Stimulated activated CD8-positive, alpha-beta memory T cell treated with anti-CD3 and anti-CD28 coated beads, Interleukin-12 subunit alpha, Interleukin-12 subunit beta, amount 100 ng/mL, for 24 hours (primary cell): ENCODE results near the gene APIP.
"Not testable (repeated sequence)": the region's sequence is repeated elsewhere in the genome, so short reads cannot be mapped to it uniquely, and the experiment has no call there.

Experiments
- DNase-seq: peaks from one replicate; pipeline ENCODE4 v3.0.0-alpha.2; 2020; ENCODE audit errors: extremely low read depth

Gene APIP

DNA sequence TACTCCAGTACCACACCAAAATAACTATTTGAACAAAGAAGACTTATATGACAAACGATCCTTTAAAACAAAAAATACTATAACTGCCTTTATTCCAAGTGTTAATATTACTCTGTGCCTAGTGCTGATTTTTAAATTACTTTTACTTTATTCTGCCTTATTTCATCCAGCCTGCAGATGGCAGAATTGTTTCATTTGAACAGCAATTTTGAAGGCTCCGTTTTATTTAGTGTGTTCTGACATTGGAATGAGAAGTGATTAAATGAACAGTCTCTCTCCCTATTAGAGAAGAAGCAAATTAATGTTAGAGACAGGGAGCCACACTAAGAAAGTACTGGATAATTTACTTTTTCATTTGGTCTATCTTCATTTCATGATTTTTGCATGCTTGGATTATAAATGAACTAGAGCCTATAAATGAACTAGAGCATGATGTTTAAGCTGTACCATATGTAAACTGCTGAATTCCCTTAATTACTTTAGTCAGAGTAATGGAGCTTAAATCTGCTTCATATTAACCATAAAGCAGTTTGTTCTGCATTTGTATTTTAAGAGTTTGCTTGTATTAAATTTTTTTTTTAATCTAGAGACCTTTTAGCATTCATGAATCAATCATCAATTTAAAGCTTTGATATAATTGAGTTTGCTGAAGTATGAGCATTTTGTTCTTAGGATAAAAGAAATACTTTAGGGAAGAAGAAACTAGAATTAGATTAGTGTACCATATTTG is 10.1 kb upstream of the APIP start:
- no peak for DNase-seq

DNA sequence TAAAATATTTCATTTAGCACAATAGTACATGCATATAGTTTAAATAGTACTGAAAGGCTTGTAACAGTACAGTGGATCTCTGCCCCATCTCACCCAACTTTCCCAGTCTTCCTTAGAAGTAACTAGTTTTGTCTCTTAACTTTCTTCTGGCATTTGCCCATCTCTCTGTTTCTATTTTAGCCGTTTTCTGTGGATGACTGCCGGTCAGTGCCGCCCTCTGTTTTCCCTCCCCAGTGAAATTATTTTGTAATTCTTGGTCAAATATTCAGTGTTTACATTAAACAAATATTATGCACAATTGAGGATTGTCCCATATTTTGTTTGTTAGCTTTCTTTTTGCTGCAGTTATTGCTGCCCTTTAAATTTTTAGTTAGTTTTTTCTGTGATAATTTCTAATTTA is 8.5 kb upstream of the APIP start:
- no peak for DNase-seq

DNA sequence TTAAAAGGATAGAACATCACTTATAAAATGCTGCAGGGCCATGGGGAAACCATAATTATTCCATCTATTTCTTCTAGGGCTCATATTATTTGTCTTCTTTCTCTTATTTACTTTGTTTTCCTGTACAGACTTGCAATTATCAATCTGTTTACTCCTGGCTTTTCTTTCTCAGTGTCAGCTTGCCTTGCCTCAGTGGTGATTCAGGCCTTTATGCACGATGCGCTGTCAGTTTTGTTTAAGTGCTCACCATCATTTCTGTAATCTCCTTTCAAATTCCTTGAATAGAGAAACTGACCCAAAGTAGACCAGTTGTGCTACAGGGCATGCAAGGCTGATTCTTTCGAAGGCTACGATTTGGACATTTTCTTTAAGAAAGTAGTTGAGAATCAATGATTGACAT is 5.0 kb upstream of the APIP start:
- no peak for DNase-seq

DNA sequence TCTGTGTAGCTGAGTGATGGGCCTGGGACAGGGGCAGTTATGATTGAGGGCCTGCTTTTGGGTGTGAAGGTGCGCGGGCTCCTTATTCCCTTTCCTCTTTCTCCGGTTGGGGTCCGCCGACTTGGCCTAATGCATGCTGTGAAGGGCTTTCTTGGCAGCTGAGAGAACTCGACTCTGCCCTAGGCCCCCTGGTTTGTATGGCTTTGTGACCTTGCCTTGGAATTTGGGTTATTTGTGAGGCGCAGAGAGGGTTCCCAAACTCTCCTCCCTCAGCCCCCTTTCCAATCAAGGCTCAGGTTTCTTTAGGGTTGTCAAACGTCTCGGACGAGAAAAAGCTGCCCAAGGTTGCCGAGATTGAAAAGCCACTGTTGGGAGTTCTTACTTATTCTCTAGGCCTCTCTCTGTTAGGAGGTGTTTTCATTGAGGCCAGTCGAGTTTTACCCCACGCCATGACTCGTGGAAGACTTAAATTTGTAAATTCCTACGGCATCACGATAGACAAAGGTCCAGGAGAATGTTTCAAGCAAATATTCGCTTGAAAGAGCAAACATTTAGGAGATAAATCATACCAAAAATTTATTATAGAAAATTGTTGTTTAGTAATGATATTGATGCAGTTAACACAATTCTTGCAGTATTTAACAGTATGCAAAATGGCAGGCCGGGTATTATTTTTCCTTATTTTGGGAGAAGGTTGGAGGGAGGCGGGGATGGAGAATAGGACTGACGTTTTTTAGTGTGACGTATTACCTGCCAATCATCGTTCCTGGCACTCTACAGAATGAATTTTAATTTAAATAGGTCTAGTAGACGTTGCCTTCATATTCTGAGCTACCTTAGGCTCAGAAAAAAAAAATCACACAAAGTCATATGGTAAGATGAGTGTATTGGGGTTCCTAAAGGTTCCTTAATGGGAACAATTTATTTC is 928 bp upstream of the APIP start:
- DNase-seq = no peak

DNA sequence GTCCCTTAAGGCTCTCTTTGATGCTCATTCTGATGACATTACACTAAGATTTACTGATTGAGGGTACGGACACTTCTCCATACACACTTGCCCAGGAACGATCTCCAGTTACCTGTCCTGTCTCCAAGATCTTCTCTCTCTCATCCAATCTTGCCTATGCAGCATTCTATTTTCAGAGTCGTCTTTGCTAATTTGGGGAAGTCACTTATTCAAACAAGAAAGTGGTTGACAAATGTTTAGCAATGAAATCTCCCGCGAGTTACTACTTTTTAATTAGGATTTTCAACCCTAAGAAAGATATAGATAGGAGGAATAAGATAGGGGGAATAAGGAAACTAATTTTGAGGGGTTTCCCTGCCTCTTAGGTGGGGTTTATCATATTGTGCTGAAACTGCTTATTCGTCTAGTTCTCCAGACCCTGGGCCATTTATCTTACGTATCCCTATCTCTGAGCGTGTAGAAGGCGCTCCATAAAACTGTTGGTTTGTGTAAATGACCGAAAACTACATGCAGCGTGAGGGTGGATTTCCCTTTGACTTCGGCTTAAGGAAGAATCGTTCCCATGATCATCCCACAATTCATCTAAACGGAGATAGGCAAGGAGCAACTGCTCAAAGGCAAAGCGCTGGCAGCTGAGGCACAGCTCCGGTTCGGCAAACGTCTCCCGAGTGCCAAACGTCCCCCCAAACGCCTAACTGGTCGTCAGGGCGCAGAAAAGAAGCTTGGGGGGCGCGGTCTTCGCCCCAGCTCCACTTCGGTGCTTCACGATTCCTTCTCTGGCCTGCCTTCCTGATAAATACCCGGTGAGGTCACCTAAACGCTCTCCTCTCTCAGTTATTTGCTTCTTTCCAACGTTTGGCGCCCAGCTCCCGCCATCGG is 804 bp downstream of the APIP start:
- no peak for DNase-seq

DNA sequence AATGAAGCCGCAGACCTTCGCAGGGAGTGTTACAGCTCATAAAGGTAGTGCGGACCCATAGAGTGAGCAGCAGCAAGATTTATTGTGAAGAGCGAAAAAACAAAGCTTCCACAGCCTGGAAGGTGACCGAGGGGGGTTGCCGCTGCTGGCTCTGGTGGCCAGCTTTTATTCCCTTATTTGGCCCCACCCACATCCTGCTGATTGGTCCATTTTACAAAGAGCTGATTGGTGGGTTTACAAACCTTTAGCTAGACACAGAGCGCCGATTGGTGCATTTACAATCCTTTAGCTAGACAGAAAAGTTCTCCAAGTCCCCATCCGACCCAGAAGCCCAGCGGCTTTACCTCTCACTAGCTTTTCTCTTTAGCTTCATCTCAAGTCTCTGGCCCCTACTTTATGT is 2.6 kb downstream of the APIP start:
- DNase-seq = not testable (repeated sequence)

DNA sequence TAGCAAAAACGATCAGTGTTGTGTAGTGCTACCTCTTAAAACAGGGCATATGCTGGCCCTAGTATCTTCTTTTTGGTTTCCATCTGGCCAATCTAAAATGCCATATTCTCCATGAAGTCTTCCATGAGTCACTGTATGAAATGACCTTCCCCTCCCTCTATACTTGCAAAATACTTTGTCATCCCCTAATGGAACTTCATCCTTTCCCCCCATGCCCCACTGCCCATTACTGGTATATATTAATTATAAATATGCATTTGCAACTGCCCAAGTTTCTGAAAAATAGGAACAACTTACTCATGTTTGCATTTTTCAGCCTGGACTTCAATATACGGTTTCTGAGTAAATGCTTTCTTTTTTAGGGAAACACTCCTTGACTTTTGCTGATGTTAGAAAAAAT is 4.5 kb downstream of the APIP start:
- no peak for DNase-seq

DNA sequence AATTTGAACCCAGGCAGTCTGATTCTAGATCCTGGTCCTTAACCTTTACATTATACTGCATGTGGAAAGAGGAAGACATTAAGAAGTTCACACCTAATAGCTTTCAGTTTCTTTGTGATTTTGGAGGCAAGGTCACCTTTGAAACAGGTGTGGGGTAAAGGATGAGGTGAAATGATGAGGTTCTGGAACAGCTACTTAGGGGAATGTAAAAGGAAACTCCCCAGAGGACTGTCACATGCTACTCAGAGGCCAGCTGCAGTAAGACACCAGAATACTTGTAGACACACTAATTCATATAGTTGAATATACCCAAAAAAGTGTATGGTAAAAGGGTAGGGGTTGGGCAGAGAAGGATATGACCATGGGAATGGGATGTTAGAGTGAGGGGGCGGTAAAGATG is 5.4 kb downstream of the APIP start:
- no peak for DNase-seq

GRCh38 chr11:34909955-34910354 is 6.2 kb downstream of the APIP start:
- no peak for DNase-seq

GRCh38 chr11:34909415-34909814 is 6.8 kb downstream of the APIP start:
- DNase-seq = no peak

DNA sequence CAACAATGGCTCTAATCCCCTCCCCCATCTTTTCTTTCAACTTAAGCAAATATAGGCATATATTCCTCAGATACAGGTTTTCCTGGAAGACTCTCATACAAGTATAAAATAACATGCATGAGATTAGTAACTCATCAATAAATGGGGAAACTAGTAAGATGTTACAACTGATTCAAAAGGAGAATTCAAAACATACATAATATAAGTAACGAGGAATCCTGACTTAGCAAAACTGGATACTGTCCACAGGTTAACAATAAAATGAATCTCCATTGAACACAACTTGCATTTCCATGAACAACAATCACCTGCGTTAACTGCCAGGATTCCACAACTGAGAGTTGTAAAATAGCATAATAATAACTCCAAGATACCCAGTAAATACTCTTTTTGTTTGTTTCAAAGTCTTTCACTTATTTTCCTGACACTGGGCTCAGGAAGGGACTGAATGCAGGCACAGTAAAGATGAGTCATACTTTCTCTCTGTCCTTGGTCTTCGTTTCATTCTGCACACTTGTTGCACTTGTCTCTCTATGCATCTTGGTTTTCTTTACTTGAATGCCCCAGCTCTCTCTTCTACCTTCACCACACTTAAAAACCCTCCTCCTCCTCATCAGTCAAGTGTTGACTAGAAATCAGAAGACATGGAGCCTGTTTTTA is 8.1 kb downstream of the APIP start:
- no peak for DNase-seq

- DNase-seq = no peak
Measured at GRCh38 chr11:34905666-34906065, 10.5 kb downstream of the APIP start.

DNA sequence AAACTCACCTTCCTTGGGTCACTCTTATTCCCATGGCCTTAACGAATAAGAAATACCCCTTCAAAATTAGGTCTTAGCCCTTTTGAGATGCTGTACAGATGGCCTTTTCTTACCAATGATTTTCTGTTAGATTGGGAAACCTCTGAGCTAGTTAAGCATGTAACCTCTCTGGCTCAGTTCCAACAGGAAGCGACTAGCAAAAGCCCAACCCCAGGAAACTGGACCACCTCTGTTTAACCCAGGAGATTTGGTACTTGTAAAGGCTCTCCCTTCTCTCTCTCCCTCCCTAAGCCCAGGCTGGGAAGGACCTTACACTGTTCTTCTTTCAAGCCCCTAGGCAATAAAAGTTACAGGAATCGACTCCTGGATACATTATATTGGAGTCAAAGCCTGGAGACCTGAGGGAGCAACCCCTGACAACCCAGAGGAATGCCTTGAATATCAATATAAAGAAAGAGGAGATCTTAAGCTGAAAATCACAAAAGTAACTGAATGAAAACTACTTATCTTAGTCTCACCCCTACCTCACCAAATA is 11.7 kb downstream of the APIP start:
- DNase-seq = no peak

GRCh38 chr11:34899633-34900016 is 16.6 kb downstream of the APIP start:
- no peak for DNase-seq

DNA sequence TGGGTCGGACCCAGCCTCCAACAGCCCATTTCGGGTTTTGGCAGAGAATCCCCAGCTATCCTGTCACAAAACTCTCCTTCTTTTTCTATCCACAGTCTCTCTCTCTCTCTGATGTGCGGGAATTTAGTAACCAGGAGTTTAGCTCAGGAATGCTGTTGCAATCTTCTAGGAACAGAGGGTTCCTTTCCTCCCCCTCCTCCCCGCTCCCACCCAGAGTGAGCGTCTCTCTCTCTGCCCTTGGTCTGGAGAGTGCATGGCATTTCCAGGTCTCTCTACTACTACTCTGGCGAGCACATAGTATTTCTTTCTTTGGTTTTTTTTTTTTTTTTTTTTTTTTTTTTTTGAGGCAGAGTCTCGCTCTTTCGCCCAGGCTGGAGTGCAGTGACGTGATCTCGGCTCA is 17.7 kb downstream of the APIP start:
- DNase-seq = no peak

- DNase-seq = no peak
Measured at GRCh38 chr11:34897171-34897870, 18.9 kb downstream of the APIP start.

DNA sequence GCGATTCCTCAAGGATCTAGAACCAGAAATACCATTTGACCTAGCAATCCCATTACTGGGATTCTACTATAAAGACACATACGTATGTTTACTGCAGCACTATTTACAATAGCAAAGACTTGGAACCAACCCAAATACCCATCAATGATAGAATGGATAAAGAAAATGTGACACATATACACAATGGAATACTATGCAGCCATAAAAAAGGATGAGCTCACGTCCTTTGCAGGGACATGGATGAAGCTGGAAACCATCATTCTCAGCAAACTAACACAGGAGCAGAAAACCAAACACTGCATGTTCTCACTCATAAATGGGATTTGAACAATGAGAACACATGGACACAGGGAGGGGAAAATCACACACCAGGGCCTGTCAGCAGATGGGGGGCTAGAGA is 20.0 kb downstream of the APIP start:
- DNase-seq = not testable (repeated sequence)

DNA sequence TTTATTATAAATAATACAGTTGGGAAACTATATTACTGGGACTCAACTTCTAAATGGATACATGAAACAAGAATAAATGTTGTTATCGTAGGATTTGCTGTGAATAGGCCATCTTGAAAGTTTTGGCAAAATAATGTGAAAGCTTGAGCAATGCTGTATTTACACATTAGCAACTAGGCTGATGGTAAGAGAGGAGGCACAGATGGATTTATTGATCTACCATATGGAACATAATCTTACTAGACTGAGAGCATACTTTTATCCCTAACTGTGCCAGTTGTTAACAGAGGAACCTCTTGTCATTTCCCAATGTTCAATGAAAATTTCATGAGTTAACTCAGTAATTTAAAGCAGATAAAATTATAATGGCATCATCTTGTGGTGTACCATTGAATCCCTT is 22.8 kb downstream of the APIP start:
- no peak for DNase-seq

DNA sequence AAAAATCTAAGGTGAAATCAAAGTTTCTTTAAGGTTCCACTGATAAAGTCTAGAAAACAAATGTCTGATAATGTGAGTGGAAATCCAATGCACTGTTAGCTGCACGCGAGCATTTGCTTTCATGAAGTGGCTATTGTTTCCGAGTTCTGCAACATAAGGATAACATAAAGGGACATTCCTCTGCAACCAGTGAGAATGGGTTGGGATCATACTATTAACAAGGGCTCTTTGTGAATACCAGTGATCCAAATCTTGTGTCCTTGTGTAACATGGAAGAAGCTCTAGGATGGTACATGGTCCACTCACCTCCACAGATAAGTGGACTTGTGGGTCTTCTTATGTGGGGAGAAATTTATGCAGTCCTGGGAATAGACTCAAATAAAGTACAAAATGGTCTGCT is 24.6 kb downstream of the APIP start:
- no peak for DNase-seq

DNA sequence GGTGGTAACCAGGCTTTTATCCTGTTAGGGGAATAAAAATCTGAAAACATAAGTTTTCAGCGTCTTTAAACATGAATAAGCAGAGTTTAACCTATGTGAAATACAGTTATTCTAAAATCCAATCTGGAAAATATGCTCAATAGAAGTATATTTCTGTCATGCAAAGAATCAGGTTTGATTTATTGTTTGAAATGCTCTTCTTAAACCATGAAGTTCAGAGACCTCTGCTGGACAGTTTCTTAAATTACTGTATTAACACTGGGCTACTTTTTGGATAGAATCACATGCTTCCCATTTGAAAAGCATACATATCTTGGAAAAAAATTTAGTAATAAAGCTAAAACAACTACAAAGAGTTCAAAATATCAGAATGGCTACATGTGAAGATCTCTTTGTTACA is 25.4 kb downstream of the APIP start:
- DNase-seq = no peak

DNA sequence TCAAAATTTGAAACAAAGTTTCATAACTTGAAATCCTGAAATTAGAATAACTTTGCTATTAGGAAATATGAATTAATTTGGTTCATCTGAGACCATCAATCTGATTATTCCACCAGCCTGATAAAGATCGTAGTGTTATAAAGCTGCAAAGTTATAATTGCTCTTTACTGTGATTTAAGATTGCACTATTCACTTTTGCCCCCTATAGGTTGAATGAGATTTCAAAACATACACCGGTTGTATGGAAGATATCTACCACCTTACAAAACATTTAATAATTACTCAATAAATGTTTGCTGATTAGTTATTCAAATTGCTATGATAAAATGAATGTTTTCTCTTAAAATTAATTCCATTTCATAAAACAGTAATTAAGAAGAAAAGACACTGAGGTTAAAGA is 26.1 kb downstream of the APIP start:
- no peak for DNase-seq
